ENCODE results near the gene ZNF800.

Gene ZNF800

DNA sequence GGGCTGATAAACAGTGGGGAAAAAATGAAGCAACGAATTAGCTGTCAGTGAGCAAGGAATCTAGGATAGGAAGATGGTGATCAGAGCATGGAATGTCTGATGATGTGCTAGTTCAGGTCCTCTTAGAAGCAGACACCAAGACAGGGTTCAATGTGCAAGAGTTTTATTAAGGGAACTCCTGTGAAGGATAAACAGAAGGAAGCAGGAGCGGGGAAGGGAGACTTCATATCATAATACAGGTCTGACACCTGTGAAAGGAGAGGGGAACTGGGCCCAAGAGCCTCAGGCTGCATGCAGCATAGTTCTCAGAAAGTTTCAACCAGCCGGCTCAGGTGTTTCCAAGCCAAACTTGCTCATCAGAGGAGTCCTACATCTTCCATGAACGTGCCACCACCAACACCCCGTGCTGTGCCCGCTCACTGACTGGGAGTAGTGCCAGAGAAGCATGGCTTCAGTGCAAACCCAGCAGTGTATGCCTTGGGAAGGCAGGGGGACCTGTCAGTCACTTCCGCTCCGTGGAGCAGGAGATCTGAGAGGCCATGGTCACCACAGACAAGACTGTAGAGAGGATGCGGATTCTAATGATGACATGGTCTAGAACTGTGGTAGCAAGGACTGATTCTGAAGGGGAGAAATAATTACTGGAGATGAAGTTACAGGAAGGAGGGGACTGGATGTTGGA lies 45.8 kb downstream of the ZNF800 start:
- no peak for FAIRE-seq

DNA sequence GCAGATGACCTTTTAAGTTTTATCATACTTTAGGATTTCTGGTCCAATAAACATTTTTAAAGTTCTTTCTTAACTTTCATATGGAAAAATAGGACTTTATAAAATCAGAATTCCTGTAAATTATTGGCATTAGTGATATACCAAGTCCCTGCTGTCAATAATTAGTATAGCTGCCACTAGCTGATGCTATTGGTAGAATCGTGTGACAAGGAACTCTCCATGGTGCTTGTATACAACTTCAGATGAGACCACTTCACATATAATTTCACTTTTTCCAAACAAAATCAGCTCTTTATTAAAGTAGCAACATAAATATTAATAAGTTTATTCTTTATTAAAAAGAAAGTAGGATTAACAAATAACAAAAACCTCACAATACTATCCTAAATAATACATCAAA lies 49.9 kb downstream of the ZNF800 start:
- FAIRE-seq = no peak

DNA sequence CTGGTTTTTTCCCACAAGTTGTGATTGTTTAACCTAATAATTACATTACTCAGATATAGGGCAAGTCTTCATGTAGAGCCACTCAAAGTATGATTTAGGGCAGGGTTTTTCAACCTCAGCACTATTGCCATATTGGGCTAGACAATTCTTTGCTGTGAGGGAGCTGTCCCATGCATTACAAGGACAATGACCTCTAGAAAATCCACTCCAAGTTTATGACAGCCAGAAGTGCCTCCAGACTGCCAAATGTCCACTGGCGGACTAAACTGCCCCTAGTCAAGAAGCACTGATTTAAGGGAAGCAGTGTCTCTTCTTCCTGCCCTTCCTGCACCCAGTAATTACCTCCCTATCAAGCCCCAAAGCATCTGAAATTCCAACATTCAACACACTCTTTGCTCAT lies 54.4 kb downstream of the ZNF800 start:
- no peak for FAIRE-seq

DNA sequence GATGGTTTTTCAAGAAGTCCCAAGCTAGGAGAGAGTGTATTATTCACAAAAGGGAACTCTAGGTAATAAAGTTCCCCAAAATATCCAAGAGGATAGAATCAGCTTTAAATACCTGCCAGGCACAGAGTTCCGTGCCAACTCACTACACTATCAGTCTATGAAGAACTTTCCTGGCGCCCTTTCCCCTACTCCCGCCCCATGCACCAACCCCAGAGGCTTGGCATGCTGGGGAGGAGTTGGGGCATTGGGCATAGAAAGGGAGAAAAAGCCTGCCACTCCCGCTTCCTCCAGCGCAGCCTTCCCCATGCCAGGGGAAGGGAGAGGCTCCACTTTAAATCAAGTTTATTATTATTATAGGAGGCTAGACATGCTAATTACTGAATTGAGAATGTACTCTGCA lies 54.9 kb downstream of the ZNF800 start:
- no peak for FAIRE-seq

DNA sequence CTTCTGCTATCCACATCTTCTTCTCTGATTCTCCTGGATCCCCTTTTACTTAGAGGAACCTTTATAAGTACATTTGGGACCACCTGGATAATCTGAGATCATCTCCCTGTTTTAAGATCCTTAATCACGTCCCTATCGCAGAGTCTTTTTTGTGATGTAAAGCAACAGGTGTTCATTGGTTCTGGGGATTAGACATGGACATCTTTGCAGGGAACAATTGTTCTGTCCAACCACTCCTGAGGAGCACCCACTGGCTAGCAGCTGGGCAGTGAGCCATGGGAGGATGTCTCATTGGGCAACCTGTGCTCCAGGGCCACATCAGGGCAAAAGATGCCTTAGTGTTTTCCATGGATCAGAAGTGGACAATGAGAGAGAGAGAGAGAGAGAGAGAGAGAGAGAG lies 56.0 kb downstream of the ZNF800 start:
- FAIRE-seq = no peak

DNA sequence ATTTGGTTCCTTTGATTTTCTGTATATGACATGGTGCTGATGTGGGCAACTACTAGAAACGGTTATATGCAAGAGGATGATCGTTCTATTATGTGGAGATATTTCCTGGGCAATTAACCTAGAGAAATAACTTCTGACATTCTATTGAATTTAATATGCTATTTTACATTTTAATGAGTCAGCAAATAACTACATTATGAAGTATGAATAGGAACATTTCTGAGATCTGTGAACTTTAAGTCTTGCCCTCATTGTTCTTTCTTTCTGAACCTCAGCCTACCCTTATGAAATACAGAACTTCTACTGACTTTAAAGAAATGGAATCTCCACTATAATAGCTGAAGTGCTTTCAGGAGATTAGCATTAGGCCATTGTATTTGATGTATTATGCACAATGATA lies 59.6 kb downstream of the ZNF800 start:
- no peak for FAIRE-seq

DNA sequence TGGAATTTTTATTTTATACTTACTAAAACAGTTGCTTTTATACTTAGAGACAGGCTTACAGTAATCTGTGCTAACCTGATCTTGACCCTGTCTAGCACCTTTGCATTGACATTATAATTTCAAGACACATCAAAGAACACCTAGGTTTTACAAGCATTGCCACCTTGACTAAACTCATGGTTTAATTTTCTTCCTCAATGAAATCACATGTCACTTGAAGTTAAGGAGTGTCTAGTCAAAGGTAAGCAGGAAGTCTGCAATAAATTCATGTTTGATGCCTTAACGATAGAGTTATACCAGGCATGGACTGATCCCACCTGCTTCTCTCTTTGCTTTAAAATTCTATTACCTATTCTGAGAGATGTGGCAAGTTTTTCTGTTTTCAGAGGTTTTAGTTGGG lies 62.4 kb downstream of the ZNF800 start:
- no peak for FAIRE-seq

DNA sequence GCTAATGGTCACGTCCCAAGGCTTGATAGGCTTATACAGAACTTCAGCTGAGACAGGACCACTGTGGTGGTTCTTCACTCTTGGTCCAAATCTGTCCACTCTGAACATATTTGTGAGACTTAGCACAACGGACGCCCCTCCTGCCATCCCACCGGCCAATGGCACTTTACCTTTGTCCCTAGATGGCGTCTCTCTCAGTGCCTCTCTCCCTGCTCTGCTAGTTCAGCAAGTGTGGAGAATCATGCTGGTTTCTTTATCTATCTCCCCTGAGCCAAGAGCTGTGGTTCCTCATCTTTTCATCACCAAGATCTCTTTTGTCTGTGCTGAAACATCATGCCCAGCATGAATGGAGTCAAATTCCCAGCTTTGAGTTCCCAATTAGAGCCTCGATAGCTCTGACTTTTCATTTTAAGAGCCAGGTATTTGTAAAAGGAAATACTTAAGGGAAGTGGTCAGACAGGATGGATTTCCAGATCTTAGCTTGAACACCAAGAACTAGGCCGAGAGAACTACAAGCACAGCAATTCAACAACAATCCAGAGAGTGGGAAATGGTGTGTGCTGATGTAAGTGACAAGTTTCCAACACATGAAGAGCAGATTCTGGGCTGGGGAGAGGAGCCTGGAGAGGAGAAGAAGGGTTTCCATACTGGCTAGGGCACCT lies 69.5 kb downstream of the ZNF800 start:
- FAIRE-seq = no peak

DNA sequence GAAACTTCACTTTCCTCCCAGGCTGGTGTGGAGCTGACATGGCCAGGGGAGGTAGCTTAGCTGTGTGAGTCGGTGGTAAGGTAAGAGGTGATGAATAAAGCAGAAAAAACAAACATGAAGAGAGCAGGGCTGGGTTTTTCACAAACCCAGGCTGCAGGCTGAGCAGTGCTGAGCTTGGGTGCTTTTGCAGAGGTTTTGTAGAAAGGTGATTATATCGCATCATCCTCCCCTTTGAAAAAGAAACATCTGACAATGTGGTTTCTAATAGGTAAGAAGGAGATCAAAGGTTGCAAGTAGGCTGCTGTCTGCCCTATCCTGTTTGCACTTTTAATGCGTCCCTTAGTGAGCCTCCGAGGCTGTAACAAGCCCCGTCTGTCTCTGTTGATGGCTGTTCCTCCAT lies 70.2 kb downstream of the ZNF800 start:
- FAIRE-seq = no peak

DNA sequence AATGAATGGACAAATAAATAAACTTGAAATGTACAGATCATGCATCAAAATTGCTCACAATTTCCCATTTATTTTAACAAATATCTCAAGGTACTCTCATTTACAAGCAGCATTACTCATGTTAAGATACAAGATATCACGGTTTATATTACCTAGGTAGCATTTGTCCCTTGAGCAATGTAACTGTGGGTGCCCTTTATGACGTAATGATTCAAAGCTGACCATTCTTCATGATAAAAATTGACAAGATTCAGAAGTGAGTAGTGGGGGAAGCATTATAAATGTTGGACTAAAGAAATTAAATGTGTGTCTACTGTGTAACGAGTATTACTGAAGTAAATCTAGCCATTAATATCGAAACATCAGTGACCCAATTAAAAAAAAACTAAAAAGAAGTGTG lies 71.5 kb downstream of the ZNF800 start:
- no peak for FAIRE-seq
